ENCODE measurements around the gene PPP2R3A. TPM values are rescaled to one million over a fixed set of nuclear protein-coding genes. Genes with fewer than 3 reads are reported as not detected.
A peak's percentile ranks its signal among the peaks of the same experiment; 100 is the strongest.
"Not testable (repeated sequence)": the region's sequence is repeated elsewhere in the genome, so short reads cannot be mapped to it uniquely, and the experiment has no call there.

Gene PPP2R3A
- total and polyA plus RNA-seq, 3 donors from 2014 or later: 12.2 to 41.7 (median 35.4) TPM

- TF ChIP-seq POLR2A (IDR thresholded peaks at IDR 0.05): no peak
- TF ChIP-seq CTCF (IDR thresholded peaks at IDR 0.05): no peak
- Histone ChIP-seq H3K9me3 (no peaks in the 10 kb centered on the region), H3K4me1 (peaks cover 10% of the 10 kb centered on the region), H3K27ac (no peak overlapping the region), H3K4me3 (no peak overlapping the region), H3K27me3 (no peaks in the 10 kb centered on the region), H3K36me3 (ENCODE audit: low read depth, missing control alignments) (no peaks in the 10 kb centered on the region)
- 92 to 94% methylated on average over 3 of the region's 3 CpGs for WGBS, 2 donors
- intact Hi-C loops (cut with DNase I; ENCODE audit: low total_unique reads): no loop called here
- DNase-seq: no peak
Measured at GRCh38 chr3:135926664-135927063, 38.9 kb upstream of the PPP2R3A start.

DNA sequence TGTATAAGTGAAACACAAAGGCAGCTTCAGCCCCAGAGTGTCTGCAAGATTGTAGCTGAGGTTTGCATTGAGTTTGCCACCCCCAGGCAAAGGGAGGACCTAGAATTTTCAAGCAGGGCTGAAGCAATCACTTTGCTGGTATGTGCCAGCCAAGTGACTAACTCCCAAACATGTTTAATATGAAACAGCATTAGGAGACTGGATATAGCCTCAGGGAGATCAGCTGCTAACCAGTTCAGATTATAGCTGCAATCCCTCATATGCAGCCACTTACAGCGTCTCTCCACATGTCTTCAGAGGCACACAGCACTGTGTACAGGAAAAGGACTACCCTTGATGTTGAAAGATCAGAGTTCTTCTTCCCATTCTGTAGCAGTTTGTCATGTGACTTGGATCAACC lies 38.4 kb upstream of the PPP2R3A start:
- 95 to 100% methylated on average over 1 of the region's 1 CpG for WGBS, 2 donors
- Histone ChIP-seq H3K27me3 (no peaks in the 10 kb centered on the region), H3K4me1 (peaks cover 10% of the 10 kb centered on the region), H3K36me3 (ENCODE audit: low read depth, missing control alignments) (no peaks in the 10 kb centered on the region), H3K27ac (no peak overlapping the region), H3K9me3 (no peaks in the 10 kb centered on the region), H3K4me3 (no peak overlapping the region)
- TF ChIP-seq CTCF (IDR thresholded peaks at IDR 0.05) (no peak), POLR2A (IDR thresholded peaks at IDR 0.05) (no peak)
- no peak for DNase-seq
- intact Hi-C loops (cut with DNase I; ENCODE audit: low total_unique reads): no loop called here

- no peak for TF ChIP-seq POLR2A (IDR thresholded peaks at IDR 0.05)
- TF ChIP-seq CTCF (IDR thresholded peaks at IDR 0.05): no peak
- intact Hi-C loops (cut with DNase I; ENCODE audit: low total_unique reads): no loop called here
- Histone ChIP-seq H3K27ac (peak overlapping the region in 1 of 2 donors; percentile 50), H3K4me3 (no peak overlapping the region), H3K36me3 (ENCODE audit: low read depth, missing control alignments) (no peaks in the 10 kb centered on the region), H3K9me3 (no peaks in the 10 kb centered on the region), H3K4me1 (peaks cover 10% of the 10 kb centered on the region), H3K27me3 (no peaks in the 10 kb centered on the region)
- WGBS, 2 donors: 24 to 36% methylated on average over 1 of the region's 1 CpG
- peak; percentile 84 for DNase-seq
Measured at GRCh38 chr3:135929670-135930069, 35.9 kb upstream of the PPP2R3A start.

DNA sequence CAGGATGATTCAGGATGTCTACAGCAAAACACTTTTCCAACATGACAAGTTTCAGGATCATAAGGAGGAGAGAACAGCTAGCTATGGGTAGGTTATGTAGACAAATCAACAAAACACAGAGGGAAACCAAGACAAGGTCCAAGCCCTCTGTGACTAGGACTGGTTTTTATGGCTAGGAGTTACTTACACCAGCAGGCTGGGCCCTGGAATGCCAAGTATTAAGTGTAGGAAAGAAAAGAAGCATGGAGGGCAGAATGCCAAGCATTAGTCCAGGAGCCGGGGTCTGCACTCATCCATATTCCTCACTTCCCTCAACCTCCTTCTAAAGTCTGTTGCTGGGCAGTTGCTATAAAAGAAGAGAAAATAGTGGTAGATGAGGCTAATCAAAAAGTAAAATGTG lies 35.3 kb upstream of the PPP2R3A start:
- Histone ChIP-seq H3K9me3 (no peaks in the 10 kb centered on the region), H3K4me3 (no peak overlapping the region), H3K27me3 (no peaks in the 10 kb centered on the region), H3K4me1 (peaks cover 10% of the 10 kb centered on the region), H3K27ac (peak overlapping the region in 1 of 2 donors; percentile 47), H3K36me3 (ENCODE audit: low read depth, missing control alignments) (no peaks in the 10 kb centered on the region)
- intact Hi-C loops (cut with DNase I; ENCODE audit: low total_unique reads): no loop called here
- no peak for DNase-seq
- TF ChIP-seq POLR2A (IDR thresholded peaks at IDR 0.05) (no peak), CTCF (IDR thresholded peaks at IDR 0.05) (no peak)
- 57 to 65% methylated on average over 1 of the region's 1 CpG for WGBS, 2 donors

DNA sequence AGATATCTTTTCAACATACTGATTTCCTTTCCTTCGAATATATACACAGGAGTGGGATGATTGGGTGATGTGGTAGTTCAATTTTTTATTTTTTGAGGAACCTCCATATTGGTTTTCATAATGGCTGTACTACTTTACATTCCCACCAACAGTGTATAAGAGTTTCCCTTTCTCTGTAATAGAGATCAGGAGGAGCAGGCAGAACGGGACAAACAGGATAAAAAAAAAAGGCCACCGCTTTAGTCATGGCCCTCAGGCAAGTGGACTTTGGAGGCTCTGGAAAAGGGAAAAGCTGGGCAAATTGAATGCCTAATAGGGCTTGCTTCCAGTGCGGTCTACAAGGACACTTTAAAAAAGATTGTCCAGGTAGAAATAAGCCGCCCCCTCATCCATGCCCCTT lies 30.4 kb upstream of the PPP2R3A start:
- H3K9me3 ChIP-seq; H3K4me3 ChIP-seq; H3K27ac ChIP-seq; intact Hi-C loops (cut with DNase I; ENCODE audit: low total_unique reads); H3K36me3 ChIP-seq (ENCODE audit: low read depth, missing control alignments); H3K27me3 ChIP-seq; DNase-seq; H3K4me1 ChIP-seq: not testable (repeated sequence)
- WGBS, 2 donors: 88 to 95% methylated on average over 5 of the region's 5 CpGs

- H3K36me3 ChIP-seq (ENCODE audit: low read depth, missing control alignments); H3K9me3 ChIP-seq; H3K27me3 ChIP-seq; H3K4me3 ChIP-seq; H3K27ac ChIP-seq; DNase-seq; intact Hi-C loops (cut with DNase I; ENCODE audit: low total_unique reads); H3K4me1 ChIP-seq: not testable (repeated sequence)
- 90% methylated on average over 1 of the region's 1 CpG for WGBS, 2 donors
Measured at GRCh38 chr3:135937766-135938165, 27.8 kb upstream of the PPP2R3A start.
